Measurements from ENCODE around the gene ABLIM1. TPM values are rescaled to one million over a fixed set of nuclear protein-coding genes. Genes with fewer than 3 reads are reported as not detected.

ABLIM1 gene
- total RNA-seq, 1 donor from 2014 or later = 152 TPM

GRCh38 chr10:114557854-114558253 lies 100.2 kb downstream of the ABLIM1 start:
- TF ChIP-seq, protein P1, sequence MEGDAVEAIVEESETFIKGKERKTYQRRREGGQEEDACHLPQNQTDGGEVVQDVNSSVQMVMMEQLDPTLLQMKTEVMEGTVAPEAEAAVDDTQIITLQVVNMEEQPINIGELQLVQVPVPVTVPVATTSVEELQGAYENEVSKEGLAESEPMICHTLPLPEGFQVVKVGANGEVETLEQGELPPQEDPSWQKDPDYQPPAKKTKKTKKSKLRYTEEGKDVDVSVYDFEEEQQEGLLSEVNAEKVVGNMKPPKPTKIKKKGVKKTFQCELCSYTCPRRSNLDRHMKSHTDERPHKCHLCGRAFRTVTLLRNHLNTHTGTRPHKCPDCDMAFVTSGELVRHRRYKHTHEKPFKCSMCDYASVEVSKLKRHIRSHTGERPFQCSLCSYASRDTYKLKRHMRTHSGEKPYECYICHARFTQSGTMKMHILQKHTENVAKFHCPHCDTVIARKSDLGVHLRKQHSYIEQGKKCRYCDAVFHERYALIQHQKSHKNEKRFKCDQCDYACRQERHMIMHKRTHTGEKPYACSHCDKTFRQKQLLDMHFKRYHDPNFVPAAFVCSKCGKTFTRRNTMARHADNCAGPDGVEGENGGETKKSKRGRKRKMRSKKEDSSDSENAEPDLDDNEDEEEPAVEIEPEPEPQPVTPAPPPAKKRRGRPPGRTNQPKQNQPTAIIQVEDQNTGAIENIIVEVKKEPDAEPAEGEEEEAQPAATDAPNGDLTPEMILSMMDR (IDR thresholded peaks at IDR 0.05; ENCODE audit: insufficient read depth, low read length, severe bottlenecking) = no peak
- Histone ChIP-seq H3K27me3 (ENCODE audit: control insufficient read depth, insufficient read depth, low read length) (no peaks in the 10 kb centered on the region), H3K36me3 (ENCODE audit: control insufficient read depth, insufficient read depth, low read length) (no peaks in the 10 kb centered on the region), H3K4me3 (ENCODE audit: low read depth, low read length) (no peak overlapping the region)
- FAIRE-seq (no peak), DNase-seq (ENCODE audit: low read depth) (no peak)

GRCh38 chr10:114556236-114557122 lies 101.6 kb downstream of the ABLIM1 start:
- Histone ChIP-seq H3K27me3 (ENCODE audit: control insufficient read depth, insufficient read depth, low read length) (no peaks in the 10 kb centered on the region), H3K36me3 (ENCODE audit: control insufficient read depth, insufficient read depth, low read length) (no peaks in the 10 kb centered on the region), H3K4me3 (ENCODE audit: low read depth, low read length) (no peak overlapping the region)
- no peak for DNase-seq (ENCODE audit: low read depth)
- FAIRE-seq = no peak
- TF ChIP-seq, protein P1 (IDR thresholded peaks at IDR 0.05; ENCODE audit: insufficient read depth, low read length, severe bottlenecking) = no peak

DNA sequence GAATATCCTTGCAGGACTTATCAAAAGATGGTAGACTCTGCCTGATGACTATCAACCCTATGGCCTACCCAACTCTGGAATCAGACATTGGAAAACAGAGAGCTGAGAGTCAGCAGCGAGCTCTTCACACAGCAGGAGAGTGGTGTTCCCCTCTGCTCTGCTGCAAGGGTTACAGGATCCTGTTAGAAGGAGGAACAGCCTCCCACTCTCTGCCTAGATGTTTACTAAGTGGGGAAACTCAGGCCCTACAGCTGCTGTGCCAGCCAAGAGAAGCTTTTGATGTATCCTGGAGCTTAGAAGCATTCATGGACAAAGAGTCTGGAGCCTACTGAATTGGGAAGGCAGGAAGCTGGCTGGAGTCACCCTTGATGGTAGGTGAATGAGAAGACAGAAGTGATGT lies 104.6 kb downstream of the ABLIM1 start:
- no peaks in the 10 kb centered on the region for H3K27me3 ChIP-seq (ENCODE audit: control insufficient read depth, insufficient read depth, low read length)
- FAIRE-seq (no peak), DNase-seq (ENCODE audit: low read depth) (no peak)
- TF ChIP-seq, protein P1 (IDR thresholded peaks at IDR 0.05; ENCODE audit: insufficient read depth, low read length, severe bottlenecking) = no peak
- no peak overlapping the region for H3K4me3 ChIP-seq (ENCODE audit: low read depth, low read length)
- no peaks in the 10 kb centered on the region for H3K36me3 ChIP-seq (ENCODE audit: control insufficient read depth, insufficient read depth, low read length)

DNA sequence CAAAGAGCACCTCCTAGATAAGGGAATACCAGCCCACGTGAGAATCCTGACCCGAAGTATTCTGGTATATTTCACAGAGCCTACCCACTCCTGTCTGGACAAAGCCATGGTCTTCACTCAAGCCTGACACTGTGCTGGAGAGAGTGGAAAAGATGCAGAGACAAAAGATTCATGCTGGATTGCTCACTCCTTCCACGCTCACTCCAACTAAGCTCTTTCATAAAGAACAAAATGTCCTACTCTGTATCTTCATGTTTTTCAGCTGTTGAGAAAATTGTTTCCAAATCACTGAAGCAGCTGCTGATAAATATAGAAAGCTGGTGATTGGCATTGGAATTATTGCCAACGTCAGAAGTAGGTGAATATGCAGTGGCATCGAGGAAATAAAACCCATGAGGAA lies 106.0 kb downstream of the ABLIM1 start:
- Histone ChIP-seq H3K4me3 (ENCODE audit: low read depth, low read length) (no peak overlapping the region), H3K36me3 (ENCODE audit: control insufficient read depth, insufficient read depth, low read length) (no peaks in the 10 kb centered on the region), H3K27me3 (ENCODE audit: control insufficient read depth, insufficient read depth, low read length) (no peaks in the 10 kb centered on the region)
- TF ChIP-seq, protein P1 (IDR thresholded peaks at IDR 0.05; ENCODE audit: insufficient read depth, low read length, severe bottlenecking) = no peak
- DNase-seq (ENCODE audit: low read depth) (no peak), FAIRE-seq (no peak)

DNA sequence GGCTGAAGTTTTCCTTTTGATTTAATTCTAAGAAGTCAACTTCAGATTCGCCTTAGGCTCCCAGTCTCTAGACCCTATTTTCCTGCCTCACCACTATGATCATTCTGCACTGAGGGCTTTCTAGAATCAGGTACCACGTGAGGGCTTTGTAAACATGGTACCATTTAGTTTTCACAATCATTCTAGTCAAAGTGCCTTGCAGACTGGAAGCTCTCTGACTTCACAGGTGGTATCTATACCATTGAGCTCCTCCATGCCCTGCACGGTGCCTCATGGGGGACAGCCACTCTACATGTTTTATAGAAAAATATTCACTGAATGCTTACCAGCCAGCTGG lies 106.5 kb downstream of the ABLIM1 start:
- Histone ChIP-seq H3K36me3 (ENCODE audit: control insufficient read depth, insufficient read depth, low read length) (no peaks in the 10 kb centered on the region), H3K27me3 (ENCODE audit: control insufficient read depth, insufficient read depth, low read length) (no peaks in the 10 kb centered on the region), H3K4me3 (ENCODE audit: low read depth, low read length) (no peak overlapping the region)
- FAIRE-seq = no peak
- TF ChIP-seq, protein P1 (IDR thresholded peaks at IDR 0.05; ENCODE audit: insufficient read depth, low read length, severe bottlenecking) = no peak
- no peak for DNase-seq (ENCODE audit: low read depth)
